NT2/D1 (cell line): Measurements from ENCODE around the gene TMEM145.
A peak's percentile ranks its signal among the peaks of the same experiment; 100 is the strongest.

Experiments used
- DNase-seq: peaks from one replicate; pipeline ENCODE4 v3.0.0-alpha.2; 2011; ENCODE audit warnings: low read depth, low spot score
- H3K27me3 ChIP-seq: 2 replicates; pipeline ENCODE4 v1.6.0; 2011; ENCODE audit warnings: mild to moderate bottlenecking; ENCODE audit not compliant: insufficient read length, insufficient read depth
- H3K36me3 ChIP-seq: 2 replicates; pipeline ENCODE4 v1.6.1; 2011; ENCODE audit warnings: mild to moderate bottlenecking, low read length, mixed read lengths; ENCODE audit not compliant: insufficient read depth, insufficient read length
- H3K4me1 ChIP-seq: 2 replicates; pipeline ENCODE4 v1.5.1; 2011; ENCODE audit not compliant: insufficient read depth, insufficient read length
- H3K4me3 ChIP-seq: 2 replicates; pipeline ENCODE4 v1.5.1; 2011; ENCODE audit warnings: low read depth; ENCODE audit not compliant: insufficient read length
- H3K9ac ChIP-seq: 2 replicates; pipeline ENCODE4 v1.6.0; 2011; ENCODE audit warnings: low read depth; ENCODE audit not compliant: insufficient read length
- H3K9me3 ChIP-seq: 2 replicates; pipeline ENCODE4 v1.5.1; 2011; ENCODE audit warnings: mild to moderate bottlenecking, low read length; ENCODE audit not compliant: insufficient read depth
- SUZ12 ChIP-seq: IDR thresholded peaks from 2 replicates; pipeline ENCODE4 v1.6.1; 2011; ENCODE audit not compliant: insufficient read length, insufficient read depth; ENCODE audit errors: extremely low read depth
- YY1 ChIP-seq: IDR thresholded peaks from 2 replicates; pipeline ENCODE4 v1.6.1; 2011; ENCODE audit not compliant: insufficient read length, insufficient read depth
- ZNF274 ChIP-seq: IDR thresholded peaks from 2 replicates; pipeline ENCODE4 v1.6.1; 2011; ENCODE audit warnings: mild to moderate bottlenecking, low read depth, low read length

Gene TMEM145

DNA sequence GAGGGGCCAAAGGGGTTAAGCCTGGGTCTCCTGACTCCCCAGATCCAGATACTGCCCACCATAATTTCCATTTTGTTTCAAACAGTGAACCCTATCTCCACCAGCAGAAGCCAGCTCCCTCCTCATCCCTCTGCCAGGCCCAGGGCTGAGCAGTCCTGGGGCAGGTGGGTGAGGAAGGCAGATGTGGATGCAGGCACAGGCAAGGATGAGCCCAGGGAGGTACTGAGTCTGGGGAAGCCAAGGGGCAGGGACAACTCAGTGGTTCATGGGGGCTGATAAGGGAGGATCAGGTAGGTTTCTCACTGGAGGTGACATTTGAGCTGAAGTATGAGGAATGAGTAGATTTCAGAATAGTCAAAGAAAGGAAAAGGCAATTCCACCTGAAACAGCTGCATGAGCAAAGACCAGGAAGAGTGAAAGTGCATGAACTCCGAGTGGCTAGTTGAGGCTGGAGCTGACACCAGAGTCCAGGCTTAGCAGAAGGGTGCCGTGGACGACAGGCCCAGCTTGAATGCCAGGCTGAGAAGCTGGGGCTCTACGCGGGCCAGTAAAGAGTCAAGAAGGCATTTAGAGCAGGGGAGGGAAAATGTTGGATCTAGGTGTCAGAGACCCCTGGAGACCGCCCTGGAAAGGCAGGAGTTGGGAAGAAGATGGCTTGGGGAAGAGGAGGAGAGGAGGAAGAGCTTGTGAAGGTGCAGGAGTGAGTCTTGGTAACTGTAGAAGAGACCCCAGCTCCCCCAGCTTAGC is 33.8 kb upstream of the TMEM145 start:
- H3K9me3 ChIP-seq = no peaks in the 10 kb centered on the region
- no peaks in the 10 kb centered on the region for H3K27me3 ChIP-seq
- DNase-seq = no peak
- TF ChIP-seq SUZ12 (no peak), ZNF274 (no peak), YY1 (no peak)
- H3K36me3 ChIP-seq = peaks cover 12% of the 10 kb centered on the region
- peaks cover 27% of the 10 kb centered on the region for H3K4me1 ChIP-seq
- peak overlapping the region; percentile 77 for H3K4me3 ChIP-seq
- H3K9ac ChIP-seq = peak overlapping the region; percentile 69

DNA sequence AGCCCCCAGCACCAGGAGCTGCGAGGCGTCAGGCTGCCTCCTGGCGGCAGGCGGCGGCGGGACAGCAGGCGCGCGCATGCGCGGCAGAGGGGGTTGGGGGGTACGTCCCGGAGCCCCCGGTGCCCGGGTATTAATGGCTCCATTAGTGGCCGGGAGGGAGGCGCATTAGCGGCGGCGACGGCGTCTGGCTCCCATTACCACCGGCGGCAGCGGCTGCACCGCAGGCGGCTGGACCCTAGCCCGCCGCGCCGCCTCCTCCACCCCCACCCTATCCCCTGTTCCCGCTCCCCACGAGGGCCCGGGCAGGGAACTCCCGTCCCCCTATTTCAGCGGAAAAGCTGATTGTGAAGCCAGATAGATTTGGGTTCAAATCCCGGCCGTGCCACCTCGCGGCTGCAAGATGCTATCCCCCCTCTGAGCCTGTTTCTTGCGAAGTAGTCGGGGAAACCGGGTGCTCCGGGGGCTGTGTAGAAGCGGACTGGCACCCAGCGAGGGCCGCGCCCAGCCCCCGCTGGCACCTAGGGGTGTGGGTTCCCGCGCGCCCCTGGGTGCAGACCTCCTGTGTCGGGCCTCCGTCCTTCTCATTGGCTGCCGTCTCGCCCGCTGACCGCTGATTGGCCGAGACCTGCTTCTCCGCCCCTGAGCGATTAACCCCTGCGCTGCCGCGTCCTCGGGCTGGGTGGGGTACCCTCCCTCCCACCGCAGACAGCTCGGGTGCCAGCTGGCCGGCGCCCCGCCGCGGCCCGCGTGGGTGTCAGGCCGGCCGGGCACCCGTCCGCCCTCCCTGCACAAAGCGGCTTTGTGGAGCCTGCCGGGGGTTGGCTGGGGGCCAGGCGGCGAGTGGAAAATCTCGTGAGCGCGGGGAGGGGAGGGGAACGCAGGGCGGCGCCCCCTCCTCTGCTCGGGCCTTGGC is 33.0 kb upstream of the TMEM145 start:
- Histone ChIP-seq H3K9me3 (no peaks in the 10 kb centered on the region), H3K27me3 (no peaks in the 10 kb centered on the region), H3K4me3 (peak overlapping the region; percentile 77), H3K9ac (peak overlapping the region; percentile 69), H3K4me1 (peaks cover 29% of the 10 kb centered on the region), H3K36me3 (peaks cover 8% of the 10 kb centered on the region)
- no peak for DNase-seq
- TF ChIP-seq ZNF274 = no peak
- TF ChIP-seq SUZ12 = no peak
- no peak for TF ChIP-seq YY1

DNA sequence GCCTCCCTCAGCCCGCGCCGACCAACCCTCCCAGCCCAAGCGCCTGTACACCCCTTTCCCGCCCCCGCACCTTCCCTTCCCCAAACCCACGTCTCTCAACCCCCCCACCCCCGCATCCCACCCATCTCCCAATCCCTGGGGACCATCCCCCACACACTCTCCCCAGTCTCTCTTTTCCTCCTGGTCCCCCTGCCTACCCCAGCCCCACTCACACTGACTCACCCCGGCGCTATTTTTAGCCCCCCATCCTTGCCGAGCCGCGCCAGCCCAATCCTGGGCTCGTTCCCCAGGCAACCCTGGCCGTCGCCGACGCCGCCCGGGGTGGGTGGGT is 32.3 kb upstream of the TMEM145 start:
- Histone ChIP-seq H3K4me1 (peaks cover 29% of the 10 kb centered on the region), H3K36me3 (peaks cover 6% of the 10 kb centered on the region), H3K9me3 (no peaks in the 10 kb centered on the region), H3K4me3 (peak overlapping the region; percentile 77), H3K27me3 (no peaks in the 10 kb centered on the region), H3K9ac (peak overlapping the region; percentile 79)
- TF ChIP-seq YY1 (no peak), SUZ12 (no peak), ZNF274 (no peak)
- no peak for DNase-seq

DNA sequence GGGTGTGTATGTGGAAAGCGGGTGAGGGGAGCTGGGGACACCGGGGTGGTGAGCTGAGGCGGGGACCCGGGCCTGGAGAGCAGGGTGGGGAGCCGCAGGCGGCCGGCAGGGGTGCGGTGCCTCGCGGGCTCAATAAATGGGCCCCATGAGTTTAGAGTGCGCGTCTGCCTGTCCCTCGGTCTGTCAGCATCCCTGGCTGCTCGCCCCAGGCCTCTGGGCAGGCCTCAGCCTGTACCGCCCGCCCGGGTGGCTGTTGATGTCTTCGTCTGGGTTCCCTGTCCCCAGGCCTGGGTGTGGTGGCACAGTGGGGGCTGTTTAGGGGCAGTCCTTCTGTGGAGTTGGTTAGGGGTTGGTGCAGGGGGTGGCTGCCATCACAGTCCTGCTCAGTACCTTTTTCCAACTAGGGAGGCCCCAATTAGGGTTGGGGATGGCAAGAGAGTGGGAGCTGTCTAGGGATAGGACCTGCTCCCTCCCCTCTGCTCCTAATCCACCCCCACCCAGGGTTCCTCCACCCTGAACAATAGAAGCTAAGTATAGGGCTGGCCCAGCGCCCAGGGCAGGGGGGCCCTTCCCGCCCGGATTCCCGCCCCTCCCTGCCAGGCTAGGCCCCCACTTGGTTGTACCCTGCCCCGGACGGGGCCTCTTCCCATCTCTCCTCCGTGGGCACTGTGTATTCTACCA is 31.8 kb upstream of the TMEM145 start:
- peaks cover 34% of the 10 kb centered on the region for H3K4me1 ChIP-seq
- peak overlapping the region; percentile 77 for H3K4me3 ChIP-seq
- no peaks in the 10 kb centered on the region for H3K27me3 ChIP-seq
- DNase-seq = no peak
- H3K9me3 ChIP-seq = no peaks in the 10 kb centered on the region
- TF ChIP-seq ZNF274 (no peak), SUZ12 (no peak)
- peaks cover 7% of the 10 kb centered on the region for H3K36me3 ChIP-seq
- H3K9ac ChIP-seq = peak overlapping the region; percentile 79

DNA sequence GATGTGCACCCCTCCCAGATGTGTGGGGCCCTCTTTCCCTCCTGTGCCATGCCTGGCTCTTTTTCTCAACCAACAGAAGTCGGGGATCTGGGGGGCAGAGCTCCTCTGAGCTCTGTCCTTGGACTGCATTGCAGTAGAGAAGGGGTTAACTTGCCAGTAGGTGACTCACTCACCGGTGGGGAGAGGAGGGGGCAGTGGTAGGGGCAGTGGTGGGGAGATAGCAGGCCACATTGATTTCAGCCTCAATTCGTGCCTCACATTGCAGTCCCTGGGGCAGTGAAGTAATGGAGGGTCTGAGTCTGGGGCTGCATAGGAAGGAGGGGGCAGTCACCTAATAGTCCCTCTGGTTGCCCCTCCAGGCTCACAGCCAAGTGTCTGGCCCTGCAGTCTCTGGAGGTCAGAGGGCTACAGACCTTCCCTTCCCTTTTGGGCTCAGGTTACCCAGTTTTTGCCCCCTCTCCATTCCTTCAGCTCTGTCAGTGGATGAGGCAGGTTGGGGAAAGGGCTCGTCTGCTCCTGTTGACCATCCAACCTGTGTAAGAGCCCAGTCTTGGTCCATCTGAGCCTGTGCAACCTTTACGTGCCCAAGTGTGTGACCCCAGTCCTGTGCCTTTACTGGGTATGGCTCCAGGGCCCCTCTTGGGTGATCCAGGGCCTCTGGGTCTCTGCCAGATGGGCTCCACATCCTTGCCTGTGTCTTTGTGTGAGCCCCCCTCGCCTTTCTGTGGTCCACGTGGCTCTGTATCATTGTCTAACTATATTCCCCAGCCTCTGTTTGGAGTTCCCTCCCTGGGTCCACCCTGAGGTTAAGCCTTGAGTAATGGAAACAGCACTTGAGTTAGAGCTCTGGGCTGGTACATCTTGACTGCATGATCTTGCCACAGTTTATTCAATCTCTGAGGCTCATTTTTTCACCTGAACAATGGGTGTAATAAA is 31.0 kb upstream of the TMEM145 start:
- no peak for DNase-seq
- H3K4me3 ChIP-seq = peak overlapping the region; percentile 77
- H3K36me3 ChIP-seq = peaks cover 14% of the 10 kb centered on the region
- no peaks in the 10 kb centered on the region for H3K9me3 ChIP-seq
- no peaks in the 10 kb centered on the region for H3K27me3 ChIP-seq
- peak overlapping the region; percentile 79 for H3K9ac ChIP-seq
- TF ChIP-seq ZNF274 = no peak
- TF ChIP-seq SUZ12 = no peak
- TF ChIP-seq YY1 = no peak
- H3K4me1 ChIP-seq = peaks cover 34% of the 10 kb centered on the region

DNA sequence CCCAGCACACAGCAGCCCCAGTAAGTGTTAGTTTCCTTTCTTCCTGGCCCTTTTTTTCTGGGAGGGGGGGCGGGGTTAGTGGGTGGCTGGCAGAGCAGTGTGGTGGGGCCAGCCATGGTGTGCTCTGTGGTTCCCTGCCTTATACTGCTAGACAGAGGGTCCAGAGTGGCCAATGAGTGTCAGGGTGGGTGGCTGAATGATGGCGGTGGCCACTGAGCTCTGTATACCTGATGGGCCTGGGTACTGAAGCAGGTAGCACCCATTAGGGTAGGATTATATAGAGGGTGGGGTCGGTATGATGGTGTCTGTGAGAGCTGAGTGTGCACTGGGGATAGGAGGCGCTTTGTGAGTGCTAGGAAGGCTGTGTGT is 30.3 kb upstream of the TMEM145 start:
- TF ChIP-seq ZNF274 = no peak
- no peak for TF ChIP-seq YY1
- no peak for TF ChIP-seq SUZ12
- Histone ChIP-seq H3K4me1 (peaks cover 34% of the 10 kb centered on the region), H3K9me3 (no peaks in the 10 kb centered on the region), H3K9ac (peak overlapping the region; percentile 94), H3K27me3 (no peaks in the 10 kb centered on the region), H3K4me3 (peak overlapping the region; percentile 49), H3K36me3 (peaks cover 21% of the 10 kb centered on the region)
- DNase-seq = no peak
